WI38 (cell line): ENCODE measurements around the gene ORC4.

Source experiments
- H3K4me3 ChIP-seq: 2 replicates; pipeline ENCODE4 v1.5.1; 2011; ENCODE audit warnings: low read depth, mild to moderate bottlenecking, control low read depth, low read length
- CTCF ChIP-seq: IDR thresholded peaks from 2 replicates; pipeline ENCODE4 v1.5.1; 2012; ENCODE audit warnings: low read depth, mild to moderate bottlenecking, control low read depth, low read length

Gene ORC4

GRCh38 chr2:147884830-147885229 lies 135.7 kb downstream of the ORC4 start:
- no peak overlapping the region for H3K4me3 ChIP-seq
- no peak for TF ChIP-seq CTCF

GRCh38 chr2:147882631-147883030 lies 137.9 kb downstream of the ORC4 start:
- no peak for TF ChIP-seq CTCF

More at GRCh38 chr2:147882631-147883030, 137.9 kb downstream of the ORC4 start:
- no peak overlapping the region for H3K4me3 ChIP-seq
